WTC11 (cell line): ENCODE data around the gene XRN1. TPM values are rescaled to one million over a fixed set of nuclear protein-coding genes. Genes with fewer than 3 reads are reported as not detected.
"Not testable (repeated sequence)": the region's sequence is repeated elsewhere in the genome, so short reads cannot be mapped to it uniquely, and the experiment has no call there.

ENCODE experiments used
- ATAC-seq: fragments of 200-7000 bp; cut with Tn5 transposase; 2 replicates; pipeline ENCODE4 v1.10.0; 2021; ENCODE audit warnings: mild to moderate bottlenecking, moderate library complexity
- CTCF ChIA-PET: fragments of 300-600 bp; sonication (Branson Sonifier 250); formaldehyde crosslinking; loops from one replicate; lab custom pipeline; 2021; ENCODE audit warnings: antibody characterized with exemption; lab: Charles Lee
- POLR2A ChIA-PET: fragments of 350-600 bp; sonication (Branson Sonifier 250); formaldehyde crosslinking; loops from one replicate; lab custom pipeline; 2021; ENCODE audit warnings: antibody characterized with exemption; lab: Charles Lee
- DNase-seq: peaks from one replicate; pipeline ENCODE4 v3.0.0; 2021; ENCODE audit warnings: low spot score
- H3K27ac Mint-ChIP-seq: 2 replicates; pipeline ENCODE4 v1.8.0; 2021; ENCODE audit warnings: mixed read lengths
- H3K27me3 Mint-ChIP-seq: 2 replicates; pipeline ENCODE4 v1.8.0; 2021; ENCODE audit warnings: low read depth, mild to moderate bottlenecking, moderate library complexity, mixed read lengths
- H3K36me3 Mint-ChIP-seq: 2 replicates; pipeline ENCODE4 v1.8.0; 2021; ENCODE audit warnings: mixed read lengths
- H3K4me1 Mint-ChIP-seq: 2 replicates; pipeline ENCODE4 v1.8.0; 2022; ENCODE audit warnings: mixed read lengths
- H3K4me3 Mint-ChIP-seq: 2 replicates; pipeline ENCODE4 v1.8.0; 2021; ENCODE audit warnings: mild to moderate bottlenecking, moderate library complexity, mixed read lengths
- H3K9me3 Mint-ChIP-seq: 2 replicates; pipeline ENCODE4 v1.8.0; 2021; ENCODE audit warnings: mixed read lengths
- ATF1 ChIP-seq: sonication (generic); formaldehyde crosslinking; IDR thresholded peaks from 2 replicates; pipeline ENCODE4 v1.8.1; 2023; ENCODE audit warnings: mild to moderate bottlenecking, moderate library complexity, missing genetic modification reagents
- CBFB ChIP-seq: sonication (generic); formaldehyde crosslinking; IDR thresholded peaks from 2 replicates; pipeline ENCODE4 v1.8.1; 2022; ENCODE audit warnings: mild to moderate bottlenecking, low read depth, missing genetic modification reagents
- EMX1 ChIP-seq: fragments of 250-450 bp; sonication (Bioruptor Pico); IDR thresholded peaks from 2 replicates; pipeline ENCODE4 v1.8.0; 2021; ENCODE audit warnings: mild to moderate bottlenecking
- ESRRA ChIP-seq: sonication (generic); formaldehyde crosslinking; IDR thresholded peaks from 2 replicates; pipeline ENCODE4 v1.8.1; 2022; ENCODE audit warnings: mild to moderate bottlenecking, missing genetic modification reagents, borderline replicate concordance
- GRHL2 ChIP-seq: fragments of 250-450 bp; sonication (Bioruptor Pico); IDR thresholded peaks from 2 replicates; pipeline ENCODE4 v1.8.0; 2022; ENCODE audit warnings: mild to moderate bottlenecking, moderate library complexity; ENCODE audit not compliant: insufficient replicate concordance, severe bottlenecking
- HMGA2 ChIP-seq: fragments of 250-450 bp; sonication (Bioruptor Pico); IDR thresholded peaks from 2 replicates; pipeline ENCODE4 v1.4.0; 2021; ENCODE audit warnings: mild to moderate bottlenecking, moderate library complexity
- KAT7 ChIP-seq: sonication (generic); formaldehyde crosslinking; IDR thresholded peaks from 2 replicates; pipeline ENCODE4 v1.8.1; 2023; ENCODE audit warnings: missing genetic modification reagents, mild to moderate bottlenecking, borderline replicate concordance
- NFATC4 ChIP-seq: fragments of 250-450 bp; sonication (Bioruptor Pico); IDR thresholded peaks from 2 replicates; pipeline ENCODE4 v1.9.0; 2021; ENCODE audit warnings: mild to moderate bottlenecking
- RORB ChIP-seq: fragments of 250-450 bp; sonication (Bioruptor Pico); IDR thresholded peaks from 2 replicates; pipeline ENCODE4 v1.9.0; 2021; ENCODE audit warnings: mild to moderate bottlenecking
- TEAD4 ChIP-seq: sonication (generic); formaldehyde crosslinking; IDR thresholded peaks from 2 replicates; pipeline ENCODE4 v1.8.0; 2022; ENCODE audit warnings: mild to moderate bottlenecking, missing genetic modification reagents
- TP53 ChIP-seq: sonication (generic); formaldehyde crosslinking; IDR thresholded peaks from 2 replicates; pipeline ENCODE4 v1.8.1; 2023; ENCODE audit warnings: mild to moderate bottlenecking, missing genetic modification reagents
- ZBTB21 ChIP-seq: sonication (generic); formaldehyde crosslinking; IDR thresholded peaks from 2 replicates; pipeline ENCODE4 v1.8.1; 2023; ENCODE audit warnings: mild to moderate bottlenecking, missing genetic modification reagents, borderline replicate concordance
- ZNF232 ChIP-seq: sonication (generic); formaldehyde crosslinking; IDR thresholded peaks from 2 replicates; pipeline ENCODE4 v1.8.0; 2022; ENCODE audit warnings: mild to moderate bottlenecking, missing genetic modification reagents
- ZNF423 ChIP-seq: fragments of 250-450 bp; sonication (Bioruptor Pico); IDR thresholded peaks from 2 replicates; pipeline ENCODE4 v2.1.2; 2022; ENCODE audit warnings: mild to moderate bottlenecking, moderate library complexity
- total RNA-seq: library from RNA; stranded (reverse); gene quantifications from 3 replicates; pipeline ENCODE4 v1.2.3, GENCODE V29; 2021
- TF ChIP-seq, protein P1 (sequence below): sonication (generic); formaldehyde crosslinking; conservative IDR thresholded peaks from 2 replicates; pipeline ENCODE4 v1.8.1; 2022; ENCODE audit warnings: mild to moderate bottlenecking, missing genetic modification reagents
- TF ChIP-seq, protein P2 (sequence below): sonication (generic); formaldehyde crosslinking; IDR thresholded peaks from 2 replicates; pipeline ENCODE4 v1.8.0; 2023; ENCODE audit warnings: missing genetic modification reagents, mild to moderate bottlenecking, borderline replicate concordance
- TF ChIP-seq, protein P3 (sequence below): fragments of 250-450 bp; sonication (Bioruptor Pico); IDR thresholded peaks from 2 replicates; pipeline ENCODE4 v1.9.0; 2021; ENCODE audit warnings: mild to moderate bottlenecking, borderline replicate concordance
- TF ChIP-seq, protein P4 (sequence below): sonication (generic); formaldehyde crosslinking; IDR thresholded peaks from 2 replicates; pipeline ENCODE4 v1.8.1; 2023; ENCODE audit warnings: mild to moderate bottlenecking, missing genetic modification reagents, moderate library complexity
- TF ChIP-seq, protein P5 (sequence below): fragments of 250-450 bp; sonication (Bioruptor Pico); IDR thresholded peaks from 2 replicates; pipeline ENCODE4 v2.1.2; 2022; ENCODE audit warnings: mild to moderate bottlenecking, moderate library complexity
- TF ChIP-seq, protein P6 (sequence below): sonication (generic); formaldehyde crosslinking; IDR thresholded peaks from 2 replicates; pipeline ENCODE4 v1.8.0; 2022; ENCODE audit warnings: mild to moderate bottlenecking, missing genetic modification reagents

The XRN1 gene
- total RNA-seq, 1 experiment from 2014 or later = 19.2 TPM

DNA sequence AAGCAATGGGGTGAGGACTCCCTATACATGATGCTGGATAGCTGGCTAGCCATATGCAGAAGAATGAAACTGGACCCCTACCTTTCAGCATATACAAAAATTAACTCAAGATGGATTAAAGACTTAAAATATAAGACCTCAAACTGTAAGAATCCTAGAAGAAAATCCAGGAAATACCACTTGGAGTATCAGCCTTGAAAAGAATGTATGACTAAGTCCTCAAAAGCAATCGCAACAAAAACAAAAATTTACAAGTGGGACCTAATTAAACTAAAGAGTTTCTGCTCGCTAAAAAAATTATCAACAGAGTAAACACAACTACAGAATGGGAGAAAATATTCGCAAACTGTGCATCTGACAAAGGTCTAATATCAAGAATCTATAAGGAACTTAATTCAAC, 94.3 kb downstream of the XRN1 start:
- Mint-ChIP-seq H3K36me3 (peaks cover 18% of the 10 kb centered on the region), H3K9me3 (no peaks in the 10 kb centered on the region), H3K27me3 (no peaks in the 10 kb centered on the region), H3K4me3 (no peak overlapping the region), H3K4me1 (no peaks in the 10 kb centered on the region), H3K27ac (no peak overlapping the region)
- TF ChIP-seq NFATC4 (no peak), ATF1 (CRISPR knock-in tag) (no peak), CBFB (CRISPR knock-in tag) (no peak)
- ChIA-PET CTCF (no interaction called here), POLR2A (no interaction called here)
- ATAC-seq (no peak), DNase-seq (no peak)

DNA sequence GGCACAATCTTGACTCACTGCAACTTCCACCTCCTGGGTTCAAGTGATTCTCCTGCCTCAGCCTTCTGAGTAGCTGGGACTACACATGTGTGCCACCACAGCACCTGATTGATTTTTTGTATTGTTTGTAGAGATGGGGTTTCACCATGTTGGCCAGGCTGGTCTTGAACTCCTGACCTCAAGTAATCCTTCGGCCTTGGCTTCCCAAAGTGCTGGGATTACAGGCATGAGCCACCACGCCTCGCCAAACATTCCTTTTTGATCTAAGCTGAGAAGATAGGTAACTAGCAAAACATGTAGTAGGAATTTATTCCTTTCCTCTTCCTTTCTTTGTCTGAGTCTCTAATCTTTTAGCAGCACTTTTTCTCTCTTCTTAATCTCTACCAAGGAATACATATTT, 95.1 kb downstream of the XRN1 start:
- H3K27me3 Mint-ChIP-seq, H3K27ac Mint-ChIP-seq, ATAC-seq, DNase-seq, H3K4me3 Mint-ChIP-seq, H3K9me3 Mint-ChIP-seq, POLR2A ChIA-PET, H3K4me1 Mint-ChIP-seq: not testable (repeated sequence)
- H3K36me3 Mint-ChIP-seq = peaks cover 18% of the 10 kb centered on the region
- CTCF ChIA-PET = interaction anchor here (0.6 kb wide), 1 partner anchor 649 kb away, joined by 3 read pairs; no protein-coding TSS in a partner anchor

DNA sequence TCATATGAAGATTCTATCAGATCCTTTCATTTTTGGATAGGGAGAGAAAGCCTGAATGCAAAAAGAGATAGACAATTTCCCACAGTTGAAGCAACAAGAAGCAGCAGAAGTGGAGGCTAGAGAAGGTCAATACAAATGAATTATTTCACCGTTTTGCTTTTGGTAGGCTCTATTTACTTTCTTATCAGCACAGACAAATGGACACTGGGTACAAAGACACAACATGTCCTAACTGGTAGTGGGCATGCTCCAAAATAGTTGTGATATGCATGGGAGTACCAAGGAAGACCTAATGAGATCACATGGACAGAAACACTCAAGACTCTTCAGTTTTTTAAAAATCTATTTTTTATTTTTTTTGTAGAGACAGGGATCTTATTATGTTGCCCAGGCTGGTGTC, 99.4 kb downstream of the XRN1 start:
- H3K4me1 Mint-ChIP-seq = no peaks in the 10 kb centered on the region
- DNase-seq (no peak), ATAC-seq (no peak)
- 0 out of 2 replicates have a peak, but pooled peaks cover 3% of the 10 kb centered on the region for H3K36me3 Mint-ChIP-seq
- no peak overlapping the region for H3K27ac Mint-ChIP-seq
- no peaks in the 10 kb centered on the region for H3K27me3 Mint-ChIP-seq
- no peak overlapping the region for H3K4me3 Mint-ChIP-seq
- CTCF ChIA-PET = no interaction called here
- H3K9me3 Mint-ChIP-seq = peaks cover 4% of the 10 kb centered on the region
- POLR2A ChIA-PET = no interaction called here
- TF ChIP-seq ZNF232 (CRISPR knock-in tag) = no peak
- no peak for TF ChIP-seq ESRRA
- no peak for TF ChIP-seq TEAD4 (CRISPR knock-in tag)
- no peak for TF ChIP-seq RORB (CRISPR knock-in tag)
- TF ChIP-seq TP53 = no peak
- TF ChIP-seq, protein P1, sequence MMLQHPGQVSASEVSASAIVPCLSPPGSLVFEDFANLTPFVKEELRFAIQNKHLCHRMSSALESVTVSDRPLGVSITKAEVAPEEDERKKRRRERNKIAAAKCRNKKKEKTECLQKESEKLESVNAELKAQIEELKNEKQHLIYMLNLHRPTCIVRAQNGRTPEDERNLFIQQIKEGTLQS = no peak
- TF ChIP-seq, protein P2, sequence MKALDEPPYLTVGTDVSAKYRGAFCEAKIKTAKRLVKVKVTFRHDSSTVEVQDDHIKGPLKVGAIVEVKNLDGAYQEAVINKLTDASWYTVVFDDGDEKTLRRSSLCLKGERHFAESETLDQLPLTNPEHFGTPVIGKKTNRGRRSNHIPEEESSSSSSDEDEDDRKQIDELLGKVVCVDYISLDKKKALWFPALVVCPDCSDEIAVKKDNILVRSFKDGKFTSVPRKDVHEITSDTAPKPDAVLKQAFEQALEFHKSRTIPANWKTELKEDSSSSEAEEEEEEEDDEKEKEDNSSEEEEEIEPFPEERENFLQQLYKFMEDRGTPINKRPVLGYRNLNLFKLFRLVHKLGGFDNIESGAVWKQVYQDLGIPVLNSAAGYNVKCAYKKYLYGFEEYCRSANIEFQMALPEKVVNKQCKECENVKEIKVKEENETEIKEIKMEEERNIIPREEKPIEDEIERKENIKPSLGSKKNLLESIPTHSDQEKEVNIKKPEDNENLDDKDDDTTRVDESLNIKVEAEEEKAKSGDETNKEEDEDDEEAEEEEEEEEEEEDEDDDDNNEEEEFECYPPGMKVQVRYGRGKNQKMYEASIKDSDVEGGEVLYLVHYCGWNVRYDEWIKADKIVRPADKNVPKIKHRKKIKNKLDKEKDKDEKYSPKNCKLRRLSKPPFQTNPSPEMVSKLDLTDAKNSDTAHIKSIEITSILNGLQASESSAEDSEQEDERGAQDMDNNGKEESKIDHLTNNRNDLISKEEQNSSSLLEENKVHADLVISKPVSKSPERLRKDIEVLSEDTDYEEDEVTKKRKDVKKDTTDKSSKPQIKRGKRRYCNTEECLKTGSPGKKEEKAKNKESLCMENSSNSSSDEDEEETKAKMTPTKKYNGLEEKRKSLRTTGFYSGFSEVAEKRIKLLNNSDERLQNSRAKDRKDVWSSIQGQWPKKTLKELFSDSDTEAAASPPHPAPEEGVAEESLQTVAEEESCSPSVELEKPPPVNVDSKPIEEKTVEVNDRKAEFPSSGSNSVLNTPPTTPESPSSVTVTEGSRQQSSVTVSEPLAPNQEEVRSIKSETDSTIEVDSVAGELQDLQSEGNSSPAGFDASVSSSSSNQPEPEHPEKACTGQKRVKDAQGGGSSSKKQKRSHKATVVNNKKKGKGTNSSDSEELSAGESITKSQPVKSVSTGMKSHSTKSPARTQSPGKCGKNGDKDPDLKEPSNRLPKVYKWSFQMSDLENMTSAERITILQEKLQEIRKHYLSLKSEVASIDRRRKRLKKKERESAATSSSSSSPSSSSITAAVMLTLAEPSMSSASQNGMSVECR (CRISPR knock-in tag) = no peak
- TF ChIP-seq KAT7 (CRISPR knock-in tag) = no peak
- no peak for TF ChIP-seq GRHL2 (CRISPR knock-in tag)
- TF ChIP-seq, protein P3, sequence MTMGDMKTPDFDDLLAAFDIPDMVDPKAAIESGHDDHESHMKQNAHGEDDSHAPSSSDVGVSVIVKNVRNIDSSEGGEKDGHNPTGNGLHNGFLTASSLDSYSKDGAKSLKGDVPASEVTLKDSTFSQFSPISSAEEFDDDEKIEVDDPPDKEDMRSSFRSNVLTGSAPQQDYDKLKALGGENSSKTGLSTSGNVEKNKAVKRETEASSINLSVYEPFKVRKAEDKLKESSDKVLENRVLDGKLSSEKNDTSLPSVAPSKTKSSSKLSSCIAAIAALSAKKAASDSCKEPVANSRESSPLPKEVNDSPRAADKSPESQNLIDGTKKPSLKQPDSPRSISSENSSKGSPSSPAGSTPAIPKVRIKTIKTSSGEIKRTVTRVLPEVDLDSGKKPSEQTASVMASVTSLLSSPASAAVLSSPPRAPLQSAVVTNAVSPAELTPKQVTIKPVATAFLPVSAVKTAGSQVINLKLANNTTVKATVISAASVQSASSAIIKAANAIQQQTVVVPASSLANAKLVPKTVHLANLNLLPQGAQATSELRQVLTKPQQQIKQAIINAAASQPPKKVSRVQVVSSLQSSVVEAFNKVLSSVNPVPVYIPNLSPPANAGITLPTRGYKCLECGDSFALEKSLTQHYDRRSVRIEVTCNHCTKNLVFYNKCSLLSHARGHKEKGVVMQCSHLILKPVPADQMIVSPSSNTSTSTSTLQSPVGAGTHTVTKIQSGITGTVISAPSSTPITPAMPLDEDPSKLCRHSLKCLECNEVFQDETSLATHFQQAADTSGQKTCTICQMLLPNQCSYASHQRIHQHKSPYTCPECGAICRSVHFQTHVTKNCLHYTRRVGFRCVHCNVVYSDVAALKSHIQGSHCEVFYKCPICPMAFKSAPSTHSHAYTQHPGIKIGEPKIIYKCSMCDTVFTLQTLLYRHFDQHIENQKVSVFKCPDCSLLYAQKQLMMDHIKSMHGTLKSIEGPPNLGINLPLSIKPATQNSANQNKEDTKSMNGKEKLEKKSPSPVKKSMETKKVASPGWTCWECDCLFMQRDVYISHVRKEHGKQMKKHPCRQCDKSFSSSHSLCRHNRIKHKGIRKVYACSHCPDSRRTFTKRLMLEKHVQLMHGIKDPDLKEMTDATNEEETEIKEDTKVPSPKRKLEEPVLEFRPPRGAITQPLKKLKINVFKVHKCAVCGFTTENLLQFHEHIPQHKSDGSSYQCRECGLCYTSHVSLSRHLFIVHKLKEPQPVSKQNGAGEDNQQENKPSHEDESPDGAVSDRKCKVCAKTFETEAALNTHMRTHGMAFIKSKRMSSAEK = no peak
- TF ChIP-seq EMX1 = no peak
- TF ChIP-seq, protein P4, sequence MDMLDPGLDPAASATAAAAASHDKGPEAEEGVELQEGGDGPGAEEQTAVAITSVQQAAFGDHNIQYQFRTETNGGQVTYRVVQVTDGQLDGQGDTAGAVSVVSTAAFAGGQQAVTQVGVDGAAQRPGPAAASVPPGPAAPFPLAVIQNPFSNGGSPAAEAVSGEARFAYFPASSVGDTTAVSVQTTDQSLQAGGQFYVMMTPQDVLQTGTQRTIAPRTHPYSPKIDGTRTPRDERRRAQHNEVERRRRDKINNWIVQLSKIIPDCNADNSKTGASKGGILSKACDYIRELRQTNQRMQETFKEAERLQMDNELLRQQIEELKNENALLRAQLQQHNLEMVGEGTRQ (CRISPR knock-in tag) = no peak
- TF ChIP-seq ZNF423 (CRISPR knock-in tag) = no peak
- no peak for TF ChIP-seq ZBTB21 (CRISPR knock-in tag)
- TF ChIP-seq HMGA2 (CRISPR knock-in tag) = no peak
- TF ChIP-seq, protein P5, sequence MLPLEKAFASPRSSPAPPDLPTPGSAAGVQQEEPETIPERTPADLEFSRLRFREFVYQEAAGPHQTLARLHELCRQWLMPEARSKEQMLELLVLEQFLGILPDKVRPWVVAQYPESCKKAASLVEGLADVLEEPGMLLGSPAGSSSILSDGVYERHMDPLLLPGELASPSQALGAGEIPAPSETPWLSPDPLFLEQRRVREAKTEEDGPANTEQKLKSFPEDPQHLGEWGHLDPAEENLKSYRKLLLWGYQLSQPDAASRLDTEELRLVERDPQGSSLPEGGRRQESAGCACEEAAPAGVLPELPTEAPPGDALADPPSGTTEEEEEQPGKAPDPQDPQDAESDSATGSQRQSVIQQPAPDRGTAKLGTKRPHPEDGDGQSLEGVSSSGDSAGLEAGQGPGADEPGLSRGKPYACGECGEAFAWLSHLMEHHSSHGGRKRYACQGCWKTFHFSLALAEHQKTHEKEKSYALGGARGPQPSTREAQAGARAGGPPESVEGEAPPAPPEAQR (CRISPR knock-in tag) = no peak
- TF ChIP-seq, protein P6, sequence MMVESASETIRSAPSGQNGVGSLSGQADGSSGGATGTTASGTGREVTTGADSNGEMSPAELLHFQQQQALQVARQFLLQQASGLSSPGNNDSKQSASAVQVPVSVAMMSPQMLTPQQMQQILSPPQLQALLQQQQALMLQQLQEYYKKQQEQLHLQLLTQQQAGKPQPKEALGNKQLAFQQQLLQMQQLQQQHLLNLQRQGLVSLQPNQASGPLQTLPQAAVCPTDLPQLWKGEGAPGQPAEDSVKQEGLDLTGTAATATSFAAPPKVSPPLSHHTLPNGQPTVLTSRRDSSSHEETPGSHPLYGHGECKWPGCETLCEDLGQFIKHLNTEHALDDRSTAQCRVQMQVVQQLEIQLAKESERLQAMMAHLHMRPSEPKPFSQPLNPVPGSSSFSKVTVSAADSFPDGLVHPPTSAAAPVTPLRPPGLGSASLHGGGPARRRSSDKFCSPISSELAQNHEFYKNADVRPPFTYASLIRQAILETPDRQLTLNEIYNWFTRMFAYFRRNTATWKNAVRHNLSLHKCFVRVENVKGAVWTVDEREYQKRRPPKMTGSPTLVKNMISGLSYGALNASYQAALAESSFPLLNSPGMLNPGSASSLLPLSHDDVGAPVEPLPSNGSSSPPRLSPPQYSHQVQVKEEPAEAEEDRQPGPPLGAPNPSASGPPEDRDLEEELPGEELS = no peak
- TF ChIP-seq CBFB (CRISPR knock-in tag) = no peak
